Neural cell (in vitro differentiated cells): ENCODE results near the gene CCDC74A.
"Not testable (repeated sequence)": the region's sequence is repeated elsewhere in the genome, so short reads cannot be mapped to it uniquely, and the experiment has no call there.

Source experiments
- EP300 ChIP-seq: fragments of 450-650 bp; conservative IDR thresholded peaks from 2 replicates; pipeline ENCODE4 v1.6.1; 2014; ENCODE audit warnings: antibody characterized with exemption, mild to moderate bottlenecking, moderate library complexity; ENCODE audit not compliant: poor library complexity, severe bottlenecking
- EZH2 ChIP-seq: fragments of 200-600, 300-800 bp; shearing (Covaris generic), sonication (generic); IDR thresholded peaks from 2 replicates; pipeline ENCODE4 v1.6.1; 2014; ENCODE audit warnings: antibody characterized with exemption, low read length, borderline replicate concordance, mild to moderate bottlenecking; ENCODE audit not compliant: insufficient read depth, poor library complexity, severe bottlenecking
- MXI1 ChIP-seq: fragments of 450-650 bp; conservative IDR thresholded peaks from 2 replicates; pipeline ENCODE4 v1.6.1; 2014; ENCODE audit warnings: antibody characterized with exemption, mild to moderate bottlenecking; ENCODE audit not compliant: poor library complexity, severe bottlenecking
- POLR2AphosphoS5 ChIP-seq: IDR thresholded peaks from 2 replicates; pipeline ENCODE4 v1.6.1; 2012
- TF ChIP-seq, protein P1 (sequence below): fragments of 450-650 bp; IDR thresholded peaks from 2 replicates; pipeline ENCODE4 v1.5.1; 2014; ENCODE audit warnings: antibody characterized with exemption, mild to moderate bottlenecking, moderate library complexity; ENCODE audit not compliant: poor library complexity, severe bottlenecking
- TF ChIP-seq, protein P2 (sequence below): IDR thresholded peaks from 2 replicates; pipeline ENCODE4 v1.6.1; 2012; ENCODE audit warnings: borderline replicate concordance

DNA sequence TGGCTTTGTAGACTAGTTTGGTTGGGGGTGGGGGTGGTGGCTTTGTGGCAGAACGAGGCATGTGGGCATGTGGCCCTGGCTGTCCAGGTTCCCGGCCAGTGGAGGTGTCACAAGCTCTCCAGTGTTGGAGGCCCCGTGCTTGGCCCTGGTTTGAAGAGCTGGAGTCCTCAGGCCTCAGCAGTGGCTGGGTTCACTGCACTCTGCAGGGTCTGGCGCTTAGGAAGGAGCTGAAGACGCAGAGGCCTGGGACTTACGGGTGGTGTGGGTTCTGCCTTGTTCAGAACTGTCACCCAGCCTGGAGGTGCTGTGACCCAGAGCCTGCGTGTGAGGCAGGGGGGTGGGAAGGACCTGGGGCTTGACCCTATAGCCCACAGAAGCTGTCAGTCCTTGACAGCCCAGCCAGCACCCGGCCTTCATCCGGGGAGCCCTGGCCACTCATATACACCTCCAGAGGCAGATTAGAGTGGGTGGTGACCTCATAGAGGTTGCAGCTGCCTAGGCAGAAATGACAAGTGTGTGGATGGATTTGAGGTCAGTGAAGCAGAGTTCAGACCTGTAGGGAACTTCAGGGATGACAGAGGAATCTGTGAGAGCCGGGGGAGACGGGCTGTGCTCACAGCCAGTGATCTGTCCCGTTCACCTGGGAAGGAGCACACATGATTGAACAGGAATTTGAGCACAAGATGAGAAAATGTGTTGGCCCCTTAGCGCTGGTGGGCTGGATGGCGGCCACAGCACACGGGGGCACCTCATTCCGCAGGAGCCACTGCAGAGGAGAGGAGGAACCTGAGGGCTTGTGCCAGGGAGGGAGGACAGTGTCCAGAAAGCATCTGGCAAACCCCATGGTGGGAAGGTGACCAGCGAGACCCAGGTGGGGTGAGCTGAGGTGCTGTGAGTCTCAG is 15.5 kb upstream of the CCDC74A start:
- TF ChIP-seq, protein P1, sequence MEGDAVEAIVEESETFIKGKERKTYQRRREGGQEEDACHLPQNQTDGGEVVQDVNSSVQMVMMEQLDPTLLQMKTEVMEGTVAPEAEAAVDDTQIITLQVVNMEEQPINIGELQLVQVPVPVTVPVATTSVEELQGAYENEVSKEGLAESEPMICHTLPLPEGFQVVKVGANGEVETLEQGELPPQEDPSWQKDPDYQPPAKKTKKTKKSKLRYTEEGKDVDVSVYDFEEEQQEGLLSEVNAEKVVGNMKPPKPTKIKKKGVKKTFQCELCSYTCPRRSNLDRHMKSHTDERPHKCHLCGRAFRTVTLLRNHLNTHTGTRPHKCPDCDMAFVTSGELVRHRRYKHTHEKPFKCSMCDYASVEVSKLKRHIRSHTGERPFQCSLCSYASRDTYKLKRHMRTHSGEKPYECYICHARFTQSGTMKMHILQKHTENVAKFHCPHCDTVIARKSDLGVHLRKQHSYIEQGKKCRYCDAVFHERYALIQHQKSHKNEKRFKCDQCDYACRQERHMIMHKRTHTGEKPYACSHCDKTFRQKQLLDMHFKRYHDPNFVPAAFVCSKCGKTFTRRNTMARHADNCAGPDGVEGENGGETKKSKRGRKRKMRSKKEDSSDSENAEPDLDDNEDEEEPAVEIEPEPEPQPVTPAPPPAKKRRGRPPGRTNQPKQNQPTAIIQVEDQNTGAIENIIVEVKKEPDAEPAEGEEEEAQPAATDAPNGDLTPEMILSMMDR = not testable (repeated sequence)
- TF ChIP-seq, protein P2, sequence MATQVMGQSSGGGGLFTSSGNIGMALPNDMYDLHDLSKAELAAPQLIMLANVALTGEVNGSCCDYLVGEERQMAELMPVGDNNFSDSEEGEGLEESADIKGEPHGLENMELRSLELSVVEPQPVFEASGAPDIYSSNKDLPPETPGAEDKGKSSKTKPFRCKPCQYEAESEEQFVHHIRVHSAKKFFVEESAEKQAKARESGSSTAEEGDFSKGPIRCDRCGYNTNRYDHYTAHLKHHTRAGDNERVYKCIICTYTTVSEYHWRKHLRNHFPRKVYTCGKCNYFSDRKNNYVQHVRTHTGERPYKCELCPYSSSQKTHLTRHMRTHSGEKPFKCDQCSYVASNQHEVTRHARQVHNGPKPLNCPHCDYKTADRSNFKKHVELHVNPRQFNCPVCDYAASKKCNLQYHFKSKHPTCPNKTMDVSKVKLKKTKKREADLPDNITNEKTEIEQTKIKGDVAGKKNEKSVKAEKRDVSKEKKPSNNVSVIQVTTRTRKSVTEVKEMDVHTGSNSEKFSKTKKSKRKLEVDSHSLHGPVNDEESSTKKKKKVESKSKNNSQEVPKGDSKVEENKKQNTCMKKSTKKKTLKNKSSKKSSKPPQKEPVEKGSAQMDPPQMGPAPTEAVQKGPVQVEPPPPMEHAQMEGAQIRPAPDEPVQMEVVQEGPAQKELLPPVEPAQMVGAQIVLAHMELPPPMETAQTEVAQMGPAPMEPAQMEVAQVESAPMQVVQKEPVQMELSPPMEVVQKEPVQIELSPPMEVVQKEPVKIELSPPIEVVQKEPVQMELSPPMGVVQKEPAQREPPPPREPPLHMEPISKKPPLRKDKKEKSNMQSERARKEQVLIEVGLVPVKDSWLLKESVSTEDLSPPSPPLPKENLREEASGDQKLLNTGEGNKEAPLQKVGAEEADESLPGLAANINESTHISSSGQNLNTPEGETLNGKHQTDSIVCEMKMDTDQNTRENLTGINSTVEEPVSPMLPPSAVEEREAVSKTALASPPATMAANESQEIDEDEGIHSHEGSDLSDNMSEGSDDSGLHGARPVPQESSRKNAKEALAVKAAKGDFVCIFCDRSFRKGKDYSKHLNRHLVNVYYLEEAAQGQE = not testable (repeated sequence)
- TF ChIP-seq POLR2AphosphoS5, EP300, MXI1, EZH2: not testable (repeated sequence)
